Right lobe of liver (tissue), 6 donors: ENCODE measurements around the gene TNFRSF25. TPM values are rescaled to one million over a fixed set of nuclear protein-coding genes. Genes with fewer than 3 reads are reported as not detected.
A peak's percentile ranks its signal among the peaks of the same experiment; 100 is the strongest.

Experiments
- ATAC-seq, 4 donors: fragments of 200-7000 bp; cut with Tn5 transposase; one replicate each; pipeline ENCODE4 v1.9.1; 2020; ENCODE audit warnings: mild to moderate bottlenecking in 4 of 4, moderate library complexity in 4 of 4
- DNase-seq, 3 donors: peaks; one replicate each; pipeline ENCODE4 v3.0.0-alpha.2; 2020
- H3K27ac ChIP-seq, 3 donors: fragments of 200-600 bp; one replicate each; pipeline ENCODE4 v1.8.0; 2022
- H3K27me3 ChIP-seq, 2 donors: fragments of 200-600 bp; one replicate each; pipeline ENCODE4 v1.8.0; 2022
- H3K36me3 ChIP-seq, 4 donors: fragments of 200-600 bp; sonication (generic) in 1 of 4; one replicate each; pipeline versions ENCODE4 v1.5.1 to v1.8.0; 2017 to 2022; ENCODE audit warnings: control low read depth in 1 of 4
- H3K4me1 ChIP-seq, 4 donors: fragments of 200-600 bp; sonication (generic) in 1 of 4; one replicate each; pipeline versions ENCODE4 v1.5.1 to v1.8.0; 2017 to 2022; ENCODE audit warnings: control low read depth in 1 of 4
- H3K4me3 ChIP-seq, 3 donors: fragments of 200-600 bp; one replicate each; pipeline ENCODE4 v1.8.0; 2022
- H3K9me3 ChIP-seq, 4 donors: fragments of 200-600 bp; sonication (generic) in 1 of 4; one replicate each; pipeline versions ENCODE4 v1.5.1 to v1.8.0; 2017 to 2022; ENCODE audit warnings: control low read depth in 1 of 4
- CTCF ChIP-seq, 4 donors: fragments of 200-600 bp in 3 of 4; fragments of 450-650 bp in 1 of 4; IDR thresholded peaks; one replicate each; pipeline versions ENCODE4 v1.5.1 to v1.8.0; 2016 to 2022; ENCODE audit warnings: antibody characterized with exemption in 4 of 4, mild to moderate bottlenecking in 2 of 4
- POLR2A ChIP-seq: fragments of 450-650 bp; IDR thresholded peaks from one replicate; pipeline ENCODE4 v1.6.1; 2017; ENCODE audit warnings: antibody characterized with exemption, mild to moderate bottlenecking
- WGBS: methylation state at CpG from one replicate; pipeline ENCODE4 v1.1.6; 2018; ENCODE audit warnings: low coverage, low lambda C conversion rate; ENCODE audit not compliant: insufficient coverage; ENCODE audit errors: missing lambda C conversion rate; 5-methylcytosine and 5-hydroxymethylcytosine counted together
- intact Hi-C, 2 donors: fragments of 100-400 bp; cut with DNase I; formaldehyde crosslinking; loops; one replicate each; pipeline versions ENCODE4 v1.11.2 to v1.14.1; 2022
- total RNA-seq, 6 experiments: library from RNA; depleted of rRNA in 2 of 6; stranded (reverse); fragments of >200 nt in 2 of 6; fragmentation: NEBNext Ultra II Directional in 3 of 6; extraction: Animal tissue kit (Norgen Biotek cat#: 25700) in 3 of 6; gene quantifications; one replicate each; pipeline versions ENCODE4 v1.1.0 to v1.2.4, GENCODE V29; 2016 to 2023
- donor health status: DM: no; HTN: yes; CAD: no.
- donor health status: DM: no; HTN: no; CAD: no.
- donor health status: DM: no; HTN: no; CAD: no.
- donor health status: DM: no; HTN: yes; CAD: no.
- donor health status: DM: no; HTN: yes; CAD: no.

The TNFRSF25 gene
- total RNA-seq, 6 experiments from 2014 or later: 1.1 to 3.2 (median 2.1) TPM

GRCh38 chr1:6491081-6491449 lies 25.1 kb upstream of the TNFRSF25 start:
- Histone ChIP-seq H3K9me3 (no peaks in the 10 kb centered on the region), H3K36me3 (no peaks in the 10 kb centered on the region), H3K27ac (peak overlapping the region; percentile 27 to 64 (median 47)), H3K4me3 (peak overlapping the region; percentile 56 to 82 (median 80)), H3K27me3 (no peaks in the 10 kb centered on the region), H3K4me1 (peaks cover 0 to 14% (median 0%) of the 10 kb centered on the region in 4 donors)
- 14% methylated on average over 5 of the region's 6 CpGs for WGBS
- ATAC-seq: no peak
- TF ChIP-seq POLR2A: no peak
- intact Hi-C loops: no loop called here
- no peak for DNase-seq

- ATAC-seq (peak; percentile 81 to 85 (median 84)), DNase-seq (peak; percentile 72 to 77 (median 76))
- Histone ChIP-seq H3K9me3 (no peaks in the 10 kb centered on the region), H3K36me3 (no peaks in the 10 kb centered on the region), H3K4me1 (peaks cover 0 to 14% (median 0%) of the 10 kb centered on the region in 4 donors), H3K4me3 (peak overlapping the region; percentile 56 to 82 (median 80)), H3K27me3 (no peaks in the 10 kb centered on the region), H3K27ac (peak overlapping the region; percentile 27 to 64 (median 47))
- TF ChIP-seq CTCF (IDR thresholded peaks at IDR 0.05) (no peak), POLR2A (no peak)
- intact Hi-C loops: no loop called here
- WGBS: 7% methylated on average over 18 of the region's 70 CpGs
Measured at GRCh38 chr1:6490181-6491080, 24.5 kb upstream of the TNFRSF25 start.

- DNase-seq: peak; percentile 74 to 82 (median 74)
- peak; percentile 67 to 77 (median 74) for ATAC-seq
- TF ChIP-seq CTCF (IDR thresholded peaks at IDR 0.05) (peak; percentile 83 to 95 (median 94)), POLR2A (no peak)
- Histone ChIP-seq H3K27ac (no peak overlapping the region), H3K36me3 (no peaks in the 10 kb centered on the region), H3K9me3 (no peaks in the 10 kb centered on the region), H3K27me3 (no peaks in the 10 kb centered on the region), H3K4me3 (peak overlapping the region; percentile 56 to 82 (median 80)), H3K4me1 (peaks cover 0 to 14% (median 0%) of the 10 kb centered on the region in 4 donors)
- no CpG with 5 or more reads among the region's 21 CpGs for WGBS
- intact Hi-C loops: loop anchor here in 1 of 2 donors (10.0 kb wide), 1 partner anchor 145 kb away; no protein-coding TSS in a partner anchor
Measured at GRCh38 chr1:6489799-6490180, 23.8 kb upstream of the TNFRSF25 start.

DNA sequence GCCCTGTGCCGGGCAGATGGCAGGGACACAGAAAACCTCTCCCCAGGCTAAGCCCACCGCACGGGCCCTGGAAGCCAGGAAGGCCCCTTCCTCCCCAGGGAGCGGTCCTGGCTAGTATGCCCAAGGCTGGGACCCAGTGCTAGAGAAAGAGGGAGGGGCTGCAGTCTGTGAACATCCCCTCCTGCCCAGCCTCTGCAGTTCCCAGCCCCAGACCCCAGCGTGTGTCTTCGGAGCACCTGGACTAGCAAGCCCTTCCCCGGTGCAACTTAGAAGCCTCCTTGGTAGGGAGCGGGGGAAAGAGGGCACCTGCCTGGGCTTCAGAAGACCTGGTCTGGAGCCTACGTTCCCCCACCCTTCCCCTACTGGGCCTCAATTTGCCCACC lies 23.4 kb upstream of the TNFRSF25 start:
- intact Hi-C loops: loop anchor here in 1 of 2 donors (10.0 kb wide), 1 partner anchor 145 kb away; no protein-coding TSS in a partner anchor
- WGBS: no CpG with 5 or more reads among the region's 9 CpGs
- DNase-seq: no peak

More for the DNA sequence above, 23.4 kb upstream of the TNFRSF25 start:
- no peaks in the 10 kb centered on the region for H3K36me3 ChIP-seq
- peaks cover 0 to 14% (median 0%) of the 10 kb centered on the region in 4 donors for H3K4me1 ChIP-seq
- H3K4me3 ChIP-seq: no peak overlapping the region
- no peak for ATAC-seq
- H3K9me3 ChIP-seq: no peaks in the 10 kb centered on the region
- no peak for TF ChIP-seq CTCF (IDR thresholded peaks at IDR 0.05)
- TF ChIP-seq POLR2A: no peak
- no peak overlapping the region for H3K27ac ChIP-seq
- H3K27me3 ChIP-seq: no peaks in the 10 kb centered on the region
